Stimulated activated CD4-positive, alpha-beta T cell treated with anti-CD3 and anti-CD28 coated beads, Interleukin-1b, Interleukin-23, amount 100 ng/mL, for 1 hour (primary cell): ENCODE measurements around the gene UBR3.
"Not testable (repeated sequence)": the region's sequence is repeated elsewhere in the genome, so short reads cannot be mapped to it uniquely, and the experiment has no call there.

Experiments used
- DNase-seq, 2 donors: peaks; one replicate each; pipeline ENCODE4 v3.0.0-alpha.2; 2020; ENCODE audit warnings: low read depth in 2 of 2

UBR3 gene

DNA sequence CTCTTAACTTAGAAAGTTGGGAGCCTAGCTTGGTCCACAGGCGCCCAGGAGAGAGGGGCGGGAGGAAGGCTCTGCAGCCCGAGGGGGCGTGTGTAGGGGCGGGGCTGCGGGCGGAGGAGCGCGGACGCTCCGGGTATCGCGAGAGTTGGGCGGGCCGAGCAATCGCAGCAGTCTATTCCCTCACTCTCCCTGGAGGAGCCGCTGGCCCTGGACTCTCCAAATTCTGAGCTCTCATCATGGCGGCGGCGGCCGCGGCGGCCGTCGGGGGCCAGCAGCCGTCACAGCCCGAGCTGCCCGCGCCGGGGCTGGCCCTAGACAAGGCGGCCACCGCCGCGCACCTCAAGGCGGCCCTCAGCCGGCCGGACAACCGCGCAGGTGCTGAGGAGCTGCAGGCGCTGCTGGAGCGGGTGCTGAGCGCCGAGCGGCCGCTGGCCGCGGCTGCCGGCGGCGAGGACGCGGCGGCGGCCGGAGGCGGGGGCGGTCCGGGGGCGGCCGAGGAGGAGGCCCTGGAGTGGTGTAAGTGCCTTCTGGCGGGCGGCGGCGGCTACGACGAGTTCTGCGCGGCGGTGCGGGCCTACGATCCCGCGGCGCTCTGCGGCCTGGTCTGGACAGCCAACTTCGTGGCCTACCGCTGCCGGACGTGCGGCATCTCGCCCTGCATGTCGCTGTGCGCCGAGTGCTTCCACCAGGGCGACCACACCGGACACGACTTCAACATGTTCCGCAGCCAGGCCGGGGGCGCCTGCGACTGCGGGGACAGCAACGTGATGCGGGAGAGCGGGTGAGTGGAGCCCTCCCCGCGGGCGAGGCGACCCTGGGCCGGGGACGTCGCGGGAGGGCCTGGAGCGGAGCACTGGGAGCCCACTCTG, at the start of gene UBR3:
UBR3 (plus strand) TSS at position 183 of the 869 bp plus-strand sequence; CDS start at position 237, 54 bp downstream.
- DNase-seq, result peak; percentile 67 to 86

DNA sequence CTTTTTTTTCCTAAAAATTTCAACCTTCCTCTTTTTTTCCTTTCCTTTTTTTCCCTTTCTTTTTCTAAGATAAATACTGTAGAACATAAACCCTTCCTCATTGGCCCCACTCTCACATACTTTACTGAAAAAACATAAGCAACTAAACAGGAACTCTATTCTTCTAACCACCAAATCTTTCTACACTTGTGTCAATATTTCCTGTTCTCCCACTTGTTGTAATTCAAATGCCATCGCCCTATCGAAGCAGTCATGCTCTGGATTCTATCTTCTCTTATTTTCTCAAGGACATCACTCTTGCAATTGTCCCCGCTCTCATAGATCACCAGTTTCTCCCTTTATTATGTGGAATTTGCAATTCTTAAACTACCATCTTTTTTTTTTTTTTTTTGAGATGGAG, 48.8 kb upstream of the UBR3 start:
- DNase-seq, result no peak

DNA sequence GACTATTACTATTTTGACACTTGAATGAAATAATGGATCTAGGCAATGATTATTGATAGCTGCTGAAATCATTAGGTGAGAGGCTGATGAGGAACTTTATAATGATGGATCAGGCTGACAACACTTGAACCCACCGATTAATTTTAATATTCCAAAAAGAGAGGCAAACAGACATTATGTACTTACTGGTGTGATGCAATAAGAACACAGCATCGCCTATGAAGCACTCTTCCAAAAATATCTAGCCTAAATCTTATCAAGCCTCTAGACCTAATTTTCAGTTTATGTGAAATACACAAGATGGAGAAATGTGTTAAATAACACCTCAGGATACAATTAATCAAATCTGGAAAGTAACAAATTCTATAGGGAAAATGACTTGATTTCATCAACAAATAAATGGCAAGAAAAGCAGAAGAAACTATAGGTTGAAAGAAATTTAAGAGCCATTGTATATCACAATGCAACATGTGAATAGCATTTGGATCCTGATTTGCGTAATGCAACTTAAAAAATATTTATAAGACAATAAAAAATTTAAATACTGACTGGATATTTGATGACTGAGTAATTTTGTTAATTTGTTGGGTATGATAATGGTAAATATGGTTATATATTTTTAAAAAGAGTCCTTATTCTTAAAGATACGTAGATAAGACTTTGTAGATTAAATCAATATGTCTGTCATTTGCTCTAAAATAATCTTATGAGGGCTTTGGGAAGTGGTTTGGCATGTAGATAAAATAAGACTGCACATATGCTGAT, 45.8 kb upstream of the UBR3 start:
- no peak for DNase-seq

DNA sequence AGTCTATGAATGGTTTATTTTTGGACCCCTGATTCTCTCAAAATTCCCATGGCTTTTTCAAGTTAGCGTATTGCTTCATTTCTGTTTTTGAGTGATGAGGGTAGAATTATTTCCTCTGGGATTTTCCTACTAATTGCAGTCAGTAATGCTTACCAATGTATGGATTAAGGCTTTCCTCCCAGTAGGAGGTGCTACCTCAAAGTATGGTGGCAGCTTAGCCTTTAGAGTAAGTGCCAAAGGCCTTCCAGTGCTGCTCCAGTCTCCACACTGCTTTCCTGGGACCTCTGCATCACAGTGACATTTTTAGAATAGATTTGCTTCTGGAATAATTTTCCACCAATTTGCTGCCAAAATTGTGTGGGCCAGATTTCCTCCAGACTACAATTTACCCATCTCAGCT, 44.7 kb upstream of the UBR3 start:
- no peak for DNase-seq

- DNase-seq, result no peak
These were observed 36.7 kb upstream of the UBR3 start for GRCh38 chr2:169790581-169790980.

DNA sequence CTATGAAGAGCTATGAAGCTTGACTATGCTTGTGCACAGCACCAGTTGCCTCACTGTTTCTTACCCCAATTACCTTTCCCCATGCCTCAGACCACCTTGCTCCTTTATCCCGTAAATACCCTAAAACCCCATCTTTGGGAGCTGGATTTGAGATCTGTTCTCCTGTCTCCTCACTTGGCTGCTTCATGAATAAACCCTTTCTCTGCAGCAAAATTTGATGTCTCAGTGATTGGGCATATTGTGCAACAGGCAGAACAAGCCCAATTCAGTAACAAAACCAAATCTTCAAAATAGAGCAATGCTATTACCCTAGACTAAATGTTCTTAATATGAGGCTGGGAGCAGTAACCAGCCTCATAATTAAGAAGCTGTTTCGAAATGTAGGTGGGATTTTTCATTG, 32.1 kb upstream of the UBR3 start:
- no peak for DNase-seq

GRCh38 chr2:169796441-169796840, 30.8 kb upstream of the UBR3 start:
- DNase-seq, result no peak

- DNase-seq, result no peak
These were observed 29.7 kb upstream of the UBR3 start for GRCh38 chr2:169797601-169798000.

GRCh38 chr2:169798397-169798717, 28.9 kb upstream of the UBR3 start:
- no peak for DNase-seq

GRCh38 chr2:169798718-169799592, 28.3 kb upstream of the UBR3 start, which contains the start of gene SSB:
SSB (plus strand) TSS chr2:169798871; CDS start chr2:169800961, 2,090 bp downstream.
- peak; percentile 83 to 86 for DNase-seq

DNA sequence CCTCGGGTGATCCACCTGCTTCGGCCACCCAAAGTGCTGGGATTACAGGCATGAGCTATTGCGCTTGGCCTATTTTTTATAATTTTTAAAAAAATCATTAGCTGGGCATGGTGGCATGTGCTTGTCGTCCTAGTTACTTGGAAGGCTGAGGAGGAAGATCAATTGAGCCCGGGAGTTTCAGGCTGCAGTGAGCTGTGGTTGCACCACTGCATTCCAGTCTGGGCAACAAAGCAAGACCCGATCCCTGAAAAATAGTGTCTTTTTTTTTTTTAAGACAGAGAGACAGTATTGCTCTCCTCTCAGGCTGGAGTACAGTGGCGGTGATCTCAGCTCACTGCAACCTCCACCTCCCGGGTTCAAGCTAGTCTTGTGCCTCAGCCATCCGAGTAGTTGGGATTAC, 23.8 kb upstream of the UBR3 start:
- DNase-seq, result no peak

DNA sequence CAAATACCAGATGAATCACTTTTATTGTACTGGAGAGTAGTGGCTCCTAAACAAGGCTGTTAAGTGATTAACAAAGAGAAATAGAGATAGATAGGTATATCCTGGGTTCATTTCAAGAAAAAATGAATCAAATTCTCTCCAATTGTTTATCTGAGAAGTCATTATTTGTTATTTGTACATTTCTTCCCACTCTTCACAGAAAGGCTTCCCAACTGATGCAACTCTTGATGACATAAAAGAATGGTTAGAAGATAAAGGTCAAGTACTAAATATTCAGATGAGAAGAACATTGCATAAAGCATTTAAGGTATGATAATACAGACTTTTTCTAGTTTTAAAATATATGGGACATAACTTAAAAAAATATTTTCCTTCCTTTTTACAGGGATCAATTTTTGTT, 20.7 kb upstream of the UBR3 start:
- no peak for DNase-seq

- DNase-seq, result no peak
These were observed 19.0 kb upstream of the UBR3 start for GRCh38 chr2:169808221-169808620.

DNA sequence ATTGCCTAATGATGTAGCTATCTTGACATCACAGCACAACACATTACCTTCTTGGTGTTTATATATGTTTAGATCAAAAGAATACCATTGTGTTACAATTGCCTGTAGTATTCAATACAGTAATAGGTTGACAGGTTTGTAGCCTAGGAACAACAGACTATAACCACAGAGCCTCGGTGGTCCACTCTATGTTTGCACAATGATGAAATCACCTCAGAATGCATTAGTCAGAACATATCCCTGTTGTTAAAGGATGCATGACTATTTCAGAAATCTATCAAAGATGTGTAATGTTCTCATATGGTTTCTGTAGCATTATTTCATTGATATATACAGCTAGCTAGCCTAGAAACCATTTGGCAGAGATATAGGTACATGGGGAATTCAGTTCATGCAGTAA, 11.4 kb upstream of the UBR3 start:
- no peak for DNase-seq

GRCh38 chr2:169816961-169817360, 10.3 kb upstream of the UBR3 start:
- not testable (repeated sequence) for DNase-seq

GRCh38 chr2:169817369-169817768, 9.9 kb upstream of the UBR3 start:
- DNase-seq, result not testable (repeated sequence)

GRCh38 chr2:169818241-169818640, 9.0 kb upstream of the UBR3 start:
- no peak for DNase-seq

- DNase-seq, result no peak
These were observed 8.1 kb upstream of the UBR3 start for GRCh38 chr2:169819106-169819505.

GRCh38 chr2:169820101-169820500, 7.2 kb upstream of the UBR3 start:
- DNase-seq, result not testable (repeated sequence)

DNA sequence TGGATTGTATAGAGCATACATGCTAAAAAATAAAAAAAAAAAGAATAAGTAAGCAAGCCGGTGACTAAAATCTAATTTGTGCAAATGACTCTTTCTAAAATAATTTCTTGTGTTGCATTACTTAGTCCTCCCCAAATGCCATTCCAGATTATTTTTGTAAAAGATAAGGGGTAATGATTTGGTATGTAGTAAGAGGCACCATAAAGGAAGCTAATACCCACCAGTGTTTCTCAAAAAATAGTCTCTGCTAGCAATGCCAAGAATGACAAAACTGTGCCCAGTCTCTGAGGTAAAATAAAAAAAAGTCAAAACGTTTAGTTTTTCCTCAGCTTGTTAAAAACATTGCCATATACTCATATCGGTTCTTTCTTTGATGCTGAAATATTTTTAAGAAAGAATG, 5.2 kb upstream of the UBR3 start:
- DNase-seq, result no peak

GRCh38 chr2:169822785-169823392, 4.4 kb upstream of the UBR3 start:
- no peak for DNase-seq

DNA sequence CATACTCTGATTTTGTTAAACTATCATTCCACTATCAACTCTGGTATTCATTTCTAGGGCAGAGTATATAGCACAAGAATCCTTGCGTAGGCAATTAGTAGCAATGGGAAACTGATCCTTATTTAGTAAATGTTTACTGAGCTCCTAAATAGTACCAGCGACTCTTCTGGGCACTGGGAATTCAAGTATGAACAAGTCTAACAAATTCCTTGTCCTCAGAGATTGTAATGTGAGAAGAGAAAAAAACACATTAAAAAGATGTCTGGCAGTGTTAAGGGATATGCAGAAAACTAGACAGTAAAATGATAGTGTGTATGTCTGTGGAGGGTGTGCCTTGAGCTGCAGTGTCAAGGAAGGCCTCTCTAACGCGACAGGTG, 3.3 kb upstream of the UBR3 start:
- no peak for DNase-seq
